Thymus (tissue), 11 donors: ENCODE results near the gene CDH19. TPM values are rescaled to one million over a fixed set of nuclear protein-coding genes. Genes with fewer than 3 reads are reported as not detected.

Experiments used
- DNase-seq, 9 donors: peaks; one replicate each; pipeline ENCODE4 v3.0.0-alpha.2; 2013; ENCODE audit warnings: low spot score in 9 of 9, low read depth in 6 of 9, missing footprints in 1 of 9
- H3K27ac ChIP-seq, 2 donors: one replicate each; pipeline ENCODE4 v1.5.1; 2013; ENCODE audit warnings: control low read depth in 1 of 2, low read depth in 1 of 2, low read length in 1 of 2, mild to moderate bottlenecking in 1 of 2, moderate library complexity in 1 of 2
- H3K27me3 ChIP-seq, 2 donors: one replicate each; pipeline ENCODE4 v1.5.1; 2013; ENCODE audit warnings: low read length in 1 of 2; ENCODE audit not compliant: control insufficient read depth in 2 of 2, insufficient read depth in 1 of 2
- H3K36me3 ChIP-seq, 2 donors: one replicate each; pipeline ENCODE4 v1.5.1; 2013; ENCODE audit warnings: low read length in 1 of 2, mild to moderate bottlenecking in 1 of 2, moderate library complexity in 1 of 2; ENCODE audit not compliant: control insufficient read depth in 2 of 2, insufficient read depth in 2 of 2
- H3K4me1 ChIP-seq, 2 donors: one replicate each; pipeline ENCODE4 v1.5.1; 2013; ENCODE audit warnings: low read length in 2 of 2; ENCODE audit not compliant: control insufficient read depth in 2 of 2, insufficient read depth in 2 of 2
- H3K4me3 ChIP-seq, 2 donors: one replicate each; pipeline ENCODE4 v1.5.1; 2013; ENCODE audit warnings: low read length in 2 of 2, control low read depth in 1 of 2, mild to moderate bottlenecking in 1 of 2
- H3K9me3 ChIP-seq, 2 donors: one replicate each; pipeline ENCODE4 v1.5.1; 2013; ENCODE audit warnings: low read length in 1 of 2, mild to moderate bottlenecking in 1 of 2; ENCODE audit not compliant: control insufficient read depth in 2 of 2, insufficient read depth in 1 of 2
- WGBS: extraction: QIAGEN DNeasy Blood & Tissue Kit; methylation state at CpG from one replicate; pipeline ENCODE4 v1.1.7; 2013; 5-methylcytosine and 5-hydroxymethylcytosine counted together
- polyA plus RNA-seq: library from polyadenylated mRNA; stranded (reverse); fragments of 200-250 nt; gene quantifications from one replicate; pipeline ENCODE4 v1.2.3, GENCODE V29; 2013
- total RNA-seq: library from RNA; stranded (reverse); fragments of 120-200 nt; gene quantifications from one replicate; pipeline ENCODE4 v1.2.4, GENCODE V29; 2013
- donor health status: healthy.

CDH19 gene
- total and polyA plus RNA-seq, 2 donors: 0.05 to 0.68 TPM

DNA sequence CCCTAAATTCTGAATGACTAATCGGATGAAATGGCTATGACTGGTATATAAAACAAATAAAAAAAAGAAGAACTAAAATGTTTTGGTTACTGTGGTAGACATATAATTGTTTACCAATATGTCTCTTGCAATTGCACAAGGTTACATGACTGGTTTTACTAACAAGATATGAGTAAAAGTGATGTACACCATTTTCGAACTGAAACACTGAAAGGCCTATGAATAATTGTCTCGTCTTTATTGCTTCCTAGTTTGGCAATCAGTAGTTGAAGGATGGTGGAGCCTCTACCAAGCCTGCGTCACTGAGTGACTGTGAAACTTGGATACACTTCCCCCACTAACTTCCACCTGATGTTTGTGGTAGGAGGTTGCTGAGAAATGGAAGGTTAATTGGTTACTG, 16.5 kb downstream of the CDH19 start:
- no peak overlapping the region for H3K27ac ChIP-seq
- DNase-seq: no peak
- no peaks in the 10 kb centered on the region for H3K36me3 ChIP-seq
- H3K4me3 ChIP-seq: no peak overlapping the region
- WGBS: 95% methylated on average over 4 of the region's 4 CpGs
- H3K9me3 ChIP-seq: no peaks in the 10 kb centered on the region
- no peaks in the 10 kb centered on the region for H3K4me1 ChIP-seq
- no peaks in the 10 kb centered on the region for H3K27me3 ChIP-seq

DNA sequence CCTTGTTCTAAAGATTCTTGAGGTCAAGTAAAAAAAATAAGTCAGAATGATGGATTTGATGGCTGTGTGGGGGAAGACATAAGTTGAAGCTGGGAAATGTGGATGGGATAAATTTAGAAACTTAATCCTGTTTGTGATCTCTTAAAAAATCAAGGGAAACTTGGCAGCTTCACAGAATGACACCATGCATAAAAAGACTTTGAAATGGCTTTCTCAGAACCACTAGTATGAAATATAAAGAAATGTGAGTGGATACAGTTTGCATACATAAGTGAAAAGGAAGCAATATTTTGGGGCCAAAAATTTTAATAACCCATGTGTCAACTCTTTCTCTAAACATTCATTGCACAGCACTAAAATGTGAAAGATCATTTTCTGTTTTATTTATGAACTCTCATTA, 21.7 kb downstream of the CDH19 start:
- Histone ChIP-seq H3K9me3 (no peaks in the 10 kb centered on the region), H3K36me3 (no peaks in the 10 kb centered on the region), H3K27me3 (no peaks in the 10 kb centered on the region), H3K27ac (no peak overlapping the region), H3K4me1 (no peaks in the 10 kb centered on the region), H3K4me3 (no peak overlapping the region)
- no peak for DNase-seq

DNA sequence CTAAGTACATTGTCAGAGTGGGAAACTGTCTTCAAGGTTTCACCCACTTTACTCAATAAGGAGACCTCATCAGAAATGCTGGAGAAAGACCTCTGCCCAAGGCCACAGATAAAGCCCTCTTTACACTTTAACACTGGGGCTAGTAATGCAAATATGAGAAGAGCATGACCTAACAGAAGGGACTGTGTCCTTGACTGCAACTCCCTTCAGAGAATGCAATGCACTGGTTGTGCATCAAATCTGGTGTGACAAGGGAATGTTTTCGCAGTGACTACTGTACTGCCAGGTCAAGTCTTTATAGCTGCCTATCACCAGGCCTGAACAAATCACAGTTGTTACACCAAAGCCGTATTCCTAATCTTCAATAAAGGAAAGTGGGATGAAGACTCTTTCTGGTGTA, 28.6 kb downstream of the CDH19 start:
- 96% methylated on average over 2 of the region's 2 CpGs for WGBS
- Histone ChIP-seq H3K27ac (no peak overlapping the region), H3K36me3 (no peaks in the 10 kb centered on the region), H3K27me3 (no peaks in the 10 kb centered on the region), H3K4me3 (no peak overlapping the region), H3K4me1 (no peaks in the 10 kb centered on the region), H3K9me3 (no peaks in the 10 kb centered on the region)
- no peak for DNase-seq

DNA sequence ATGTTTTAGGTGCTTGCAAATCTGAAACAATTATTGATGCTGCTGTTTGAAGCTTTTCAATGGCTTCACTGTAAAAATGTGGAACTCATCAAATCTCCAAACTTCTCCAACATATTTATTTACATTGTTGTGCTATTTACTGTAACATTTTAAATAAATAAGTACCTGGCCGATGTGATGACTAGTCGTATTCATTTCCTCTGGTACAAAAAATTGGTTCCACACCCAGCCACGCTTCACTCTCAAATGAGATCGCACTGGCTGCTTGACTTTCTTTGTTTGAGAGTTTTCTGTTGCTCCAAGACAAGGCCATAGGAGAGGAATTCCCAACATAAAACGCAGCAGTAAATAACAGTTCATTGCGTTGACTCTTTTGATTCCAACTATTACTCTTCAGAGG, 32.0 kb downstream of the CDH19 start:
- H3K36me3 ChIP-seq: no peaks in the 10 kb centered on the region
- H3K27ac ChIP-seq: no peak overlapping the region
- H3K9me3 ChIP-seq: no peaks in the 10 kb centered on the region
- H3K4me1 ChIP-seq: no peaks in the 10 kb centered on the region
- WGBS: 95% methylated on average over 6 of the region's 6 CpGs
- H3K27me3 ChIP-seq: no peaks in the 10 kb centered on the region
- DNase-seq: no peak
- no peak overlapping the region for H3K4me3 ChIP-seq

DNA sequence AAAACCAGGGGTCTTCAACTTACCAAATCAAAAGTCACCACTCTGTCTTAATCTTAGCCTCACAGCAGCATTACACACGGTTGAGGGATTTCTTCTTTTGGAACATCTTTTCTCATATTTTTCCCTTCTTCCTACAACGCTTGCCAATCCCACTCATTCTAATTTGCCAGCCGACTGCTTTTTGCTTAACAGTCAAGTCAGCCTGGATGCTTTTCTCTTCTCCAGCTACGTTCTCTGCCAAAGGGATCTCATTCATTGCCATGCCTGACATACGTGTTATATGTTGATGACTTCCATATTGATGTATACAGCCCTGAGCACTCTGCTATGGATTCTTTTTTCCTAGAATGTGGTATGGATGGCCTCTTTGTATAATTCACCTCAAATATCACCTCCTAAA, 37.3 kb downstream of the CDH19 start:
- Histone ChIP-seq H3K36me3 (no peaks in the 10 kb centered on the region), H3K4me3 (no peak overlapping the region), H3K27me3 (no peaks in the 10 kb centered on the region), H3K27ac (no peak overlapping the region), H3K9me3 (no peaks in the 10 kb centered on the region), H3K4me1 (no peaks in the 10 kb centered on the region)
- 93% methylated on average over 5 of the region's 5 CpGs for WGBS
- no peak for DNase-seq

DNA sequence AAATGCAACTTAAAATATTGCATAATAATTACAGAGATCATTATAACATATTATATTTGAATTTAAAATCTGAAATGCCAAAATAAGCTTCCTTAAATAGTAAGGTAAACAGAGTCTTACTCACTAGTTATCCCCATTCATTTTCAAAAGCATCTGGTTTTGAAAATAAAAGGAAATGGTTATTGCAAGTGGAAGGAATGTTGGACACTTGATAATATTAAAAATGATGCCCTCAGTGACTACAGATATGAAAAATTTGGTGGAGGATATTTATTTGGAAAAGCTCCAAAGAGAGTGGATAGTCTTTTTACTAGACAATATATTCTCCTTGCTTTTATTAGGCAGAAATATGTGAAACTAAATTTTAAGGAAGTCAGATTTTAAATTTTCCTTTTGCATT, 39.7 kb downstream of the CDH19 start:
- DNase-seq: no peak
- H3K4me3 ChIP-seq: no peak overlapping the region
- no peaks in the 10 kb centered on the region for H3K4me1 ChIP-seq
- H3K36me3 ChIP-seq: no peaks in the 10 kb centered on the region
- H3K9me3 ChIP-seq: no peaks in the 10 kb centered on the region
- no peak overlapping the region for H3K27ac ChIP-seq
- no peaks in the 10 kb centered on the region for H3K27me3 ChIP-seq

DNA sequence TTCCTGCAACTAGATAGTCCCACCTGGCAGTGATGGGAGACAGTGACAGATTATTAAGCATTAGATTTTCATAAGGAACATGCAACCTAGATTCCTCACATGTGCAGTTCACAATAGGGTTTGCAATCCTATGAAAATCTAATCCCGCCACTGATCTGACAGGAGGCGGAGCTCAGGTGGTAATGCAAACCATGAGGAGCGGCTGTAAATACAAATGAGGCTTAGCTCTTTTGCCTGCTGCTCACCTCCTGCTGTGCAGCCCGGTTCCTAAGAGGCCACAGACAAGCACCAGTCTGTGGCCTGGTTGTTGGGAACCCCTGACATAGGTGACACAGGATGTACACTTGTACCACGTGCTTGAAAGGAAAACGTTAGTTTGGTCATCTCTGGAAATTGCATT, 41.6 kb downstream of the CDH19 start:
- H3K9me3 ChIP-seq: no peaks in the 10 kb centered on the region
- no peaks in the 10 kb centered on the region for H3K27me3 ChIP-seq
- no peaks in the 10 kb centered on the region for H3K4me1 ChIP-seq
- H3K27ac ChIP-seq: no peak overlapping the region
- no peak for DNase-seq
- WGBS: 83% methylated on average over 6 of the region's 6 CpGs
- no peaks in the 10 kb centered on the region for H3K36me3 ChIP-seq
- H3K4me3 ChIP-seq: no peak overlapping the region

DNA sequence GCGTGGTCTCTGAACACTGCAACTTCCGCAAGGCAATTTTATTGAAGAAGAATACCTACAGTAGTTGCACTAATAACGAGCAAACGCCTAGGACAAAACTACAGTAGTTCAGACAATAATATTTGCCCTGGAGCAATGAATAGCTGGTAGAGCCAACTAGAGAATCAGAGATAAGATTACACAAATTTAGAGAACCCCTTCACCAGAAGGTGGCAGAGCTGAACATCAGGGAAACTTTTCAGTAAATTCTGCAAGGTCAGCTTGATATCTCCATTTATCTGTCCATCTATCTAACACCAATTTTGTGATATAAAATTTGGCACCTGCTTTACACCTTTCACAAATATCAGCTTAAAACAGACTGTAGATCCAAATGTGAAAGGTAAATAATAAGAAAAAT, 43.8 kb downstream of the CDH19 start:
- Histone ChIP-seq H3K27me3 (no peaks in the 10 kb centered on the region), H3K4me3 (no peak overlapping the region), H3K27ac (no peak overlapping the region), H3K36me3 (no peaks in the 10 kb centered on the region), H3K9me3 (no peaks in the 10 kb centered on the region), H3K4me1 (no peaks in the 10 kb centered on the region)
- DNase-seq: no peak
- 78% methylated on average over 4 of the region's 4 CpGs for WGBS

DNA sequence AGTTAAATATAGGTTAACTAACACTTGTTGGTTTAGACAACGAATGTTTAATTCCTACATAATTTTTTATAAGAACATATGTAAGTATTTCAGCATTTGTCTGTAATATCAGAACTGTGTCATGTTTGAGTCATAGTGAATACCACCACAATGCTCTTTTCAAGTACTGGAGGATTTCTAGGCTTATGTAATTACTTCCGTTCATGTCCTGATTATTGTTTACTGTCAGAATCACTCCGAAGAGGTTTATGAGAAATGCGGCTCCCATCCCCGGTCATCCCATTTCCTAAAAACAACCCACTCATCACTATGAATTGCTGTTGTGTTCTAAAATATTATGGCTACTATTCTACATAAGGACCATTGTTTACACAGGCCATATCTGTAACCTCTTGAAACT, 45.1 kb downstream of the CDH19 start:
- no peak for DNase-seq
- Histone ChIP-seq H3K4me1 (no peaks in the 10 kb centered on the region), H3K4me3 (no peak overlapping the region), H3K27ac (no peak overlapping the region), H3K27me3 (no peaks in the 10 kb centered on the region), H3K9me3 (no peaks in the 10 kb centered on the region), H3K36me3 (no peaks in the 10 kb centered on the region)
- WGBS: 95% methylated on average over 5 of the region's 5 CpGs

DNA sequence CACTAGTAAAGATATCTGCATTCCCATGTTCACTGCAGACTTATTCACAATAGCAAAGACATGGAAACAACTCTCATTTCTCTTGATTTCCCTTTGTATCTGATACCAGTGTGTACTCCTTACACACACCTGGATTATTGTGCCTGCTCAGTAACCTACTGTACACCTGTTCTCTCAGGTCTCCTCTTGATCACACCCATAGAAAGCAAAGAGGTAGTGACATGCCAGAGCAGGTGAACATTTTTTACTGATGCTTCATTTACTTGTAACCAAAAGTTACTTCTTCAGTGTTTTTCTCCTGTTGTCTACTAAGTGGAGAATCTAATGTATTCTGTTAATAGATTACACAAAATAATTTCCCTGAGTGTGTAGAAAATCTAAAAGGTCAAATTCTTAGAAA, 46.8 kb downstream of the CDH19 start:
- no peaks in the 10 kb centered on the region for H3K9me3 ChIP-seq
- H3K27me3 ChIP-seq: no peaks in the 10 kb centered on the region
- no peak overlapping the region for H3K27ac ChIP-seq
- DNase-seq: no peak
- H3K4me1 ChIP-seq: no peaks in the 10 kb centered on the region
- no peaks in the 10 kb centered on the region for H3K36me3 ChIP-seq
- no peak overlapping the region for H3K4me3 ChIP-seq
